Right renal pelvis (tissue), 4 donors: ENCODE data around the gene CTSZ. TPM values are rescaled to one million over a fixed set of nuclear protein-coding genes. Genes with fewer than 3 reads are reported as not detected.
"Not testable (repeated sequence)": the region's sequence is repeated elsewhere in the genome, so short reads cannot be mapped to it uniquely, and the experiment has no call there.

Experiments used
- DNase-seq, 4 donors: peaks; one replicate each; pipeline ENCODE4 v3.0.0-alpha.2; 2013; ENCODE audit warnings: low read depth in 4 of 4, low spot score in 3 of 4, missing footprints in 1 of 4
- polyA plus RNA-seq, 4 donors: library from polyadenylated mRNA; unstranded; fragments of 120-200 nt; gene quantifications; one replicate each; pipeline ENCODE4 v1.2.1, GENCODE V29; 2013; ENCODE audit not compliant: insufficient read length in 4 of 4

The CTSZ gene
- polyA plus RNA-seq: 10 to 100 TPM; 77.1 to 88.5 (median 78.7) TPM

DNA sequence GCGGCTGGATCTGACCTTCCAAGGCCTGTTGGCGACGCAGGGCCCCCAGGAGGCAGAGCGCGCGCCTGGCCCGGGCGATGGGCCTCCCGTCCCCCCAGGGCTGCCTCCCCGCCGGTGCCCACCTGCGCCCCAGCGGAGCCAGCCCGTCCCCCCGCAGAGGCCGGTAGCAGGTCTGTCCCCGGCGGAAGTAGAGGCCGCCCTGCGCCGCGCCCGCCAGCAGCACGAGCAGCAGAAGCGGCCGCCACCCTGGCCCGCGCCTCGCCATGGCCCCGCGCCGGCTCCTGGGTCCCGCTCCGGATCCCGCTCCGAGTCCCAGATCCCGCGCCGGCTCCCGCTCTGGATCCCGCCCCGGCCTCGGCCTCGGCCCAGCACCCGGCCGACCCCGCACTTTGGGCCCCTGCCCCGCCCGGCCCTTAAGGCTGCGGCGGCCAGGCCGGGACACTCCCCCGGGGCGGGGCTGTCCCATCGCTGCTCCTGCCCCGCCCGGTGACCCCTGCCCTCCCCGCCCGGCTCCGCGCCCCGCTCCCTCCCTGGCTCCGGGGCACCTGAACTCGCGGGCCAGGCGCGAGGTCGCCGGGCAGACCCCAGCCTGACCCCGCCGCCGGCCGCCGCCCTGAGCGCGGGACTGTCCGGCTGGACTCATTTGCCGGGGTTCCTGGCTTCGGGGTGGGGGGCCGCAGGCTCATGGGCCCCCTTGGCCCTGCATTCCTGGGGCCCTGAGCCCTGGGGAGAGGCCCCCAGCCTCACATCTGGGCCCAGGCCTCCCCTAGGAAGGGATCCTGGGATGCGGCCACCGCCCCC lies at the start of gene CTSZ:
TSS of gene CTSZ (minus strand) at position 391 of the 801 bp plus-strand sequence. CDS start at position 265, 126 bp downstream.
- DNase-seq: peak in 3 of 4 donors; percentile 25 to 43 (median 41)

DNA sequence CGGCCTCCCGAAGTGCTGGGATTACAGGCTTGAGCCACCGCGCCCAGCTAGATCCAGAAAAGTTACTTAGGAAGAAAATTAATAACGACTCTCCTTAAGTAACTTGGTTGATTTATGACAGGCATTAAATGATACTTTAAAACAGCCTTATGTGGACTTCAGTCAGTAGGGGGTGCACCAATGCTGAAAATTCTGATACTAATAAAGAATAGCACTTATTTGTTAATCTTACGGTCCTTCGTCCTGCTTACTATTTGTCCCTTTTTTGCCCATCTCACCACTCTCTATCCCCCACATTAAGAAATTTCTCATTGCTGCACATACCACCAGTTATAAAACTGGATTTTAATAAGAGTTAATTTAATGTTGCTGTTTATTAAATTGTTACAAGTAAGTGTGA lies 48.2 kb upstream of the CTSZ start:
- no peak for DNase-seq

GRCh38 chr20:59051666-59052185 lies 44.7 kb upstream of the CTSZ start:
- no peak for DNase-seq

GRCh38 chr20:59050437-59050836 lies 43.4 kb upstream of the CTSZ start:
- no peak for DNase-seq

DNA sequence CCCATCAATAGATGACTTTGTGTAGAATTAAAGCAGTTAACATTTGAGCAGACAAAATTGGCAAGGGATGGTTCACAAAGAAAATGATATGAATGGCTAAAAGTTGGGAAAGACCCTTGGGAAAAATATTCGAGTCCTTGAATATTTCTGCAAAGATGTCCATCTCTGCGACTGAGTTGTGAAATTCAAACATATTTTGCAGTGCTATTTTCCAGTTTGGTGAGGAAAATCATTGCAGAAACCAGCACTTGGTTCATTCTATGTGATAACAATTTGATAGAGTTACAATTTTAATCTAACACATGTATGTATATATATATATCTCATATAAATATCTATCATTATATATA lies 41.6 kb upstream of the CTSZ start:
- DNase-seq: no peak

- no peak for DNase-seq
Measured at GRCh38 chr20:59047938-59048680, 41.1 kb upstream of the CTSZ start.

- no peak for DNase-seq
Measured at GRCh38 chr20:59046862-59047261, 39.8 kb upstream of the CTSZ start.

- no peak for DNase-seq
Measured at GRCh38 chr20:59044796-59045195, 37.7 kb upstream of the CTSZ start.

- DNase-seq: no peak
Measured at GRCh38 chr20:59044295-59044694, 37.2 kb upstream of the CTSZ start.

DNA sequence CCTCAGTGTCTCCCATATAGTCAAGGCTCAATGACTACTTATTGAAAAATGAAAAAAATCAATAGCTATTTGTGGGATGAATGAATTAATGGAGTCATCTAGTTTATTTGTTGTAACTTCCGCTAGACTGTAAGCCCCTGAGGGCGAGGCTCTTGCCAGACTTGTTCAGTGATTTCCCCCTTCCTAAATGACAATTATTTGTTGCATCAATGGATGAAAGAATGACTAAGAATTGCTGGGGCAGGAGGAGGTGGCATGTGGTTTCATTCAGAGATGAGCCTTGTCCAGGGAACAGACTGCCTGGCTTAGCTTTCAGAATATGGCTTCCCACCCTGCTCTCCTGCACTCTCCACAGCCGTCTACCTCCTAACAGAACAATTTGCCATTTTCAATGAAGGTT lies 36.6 kb upstream of the CTSZ start:
- no peak for DNase-seq

DNA sequence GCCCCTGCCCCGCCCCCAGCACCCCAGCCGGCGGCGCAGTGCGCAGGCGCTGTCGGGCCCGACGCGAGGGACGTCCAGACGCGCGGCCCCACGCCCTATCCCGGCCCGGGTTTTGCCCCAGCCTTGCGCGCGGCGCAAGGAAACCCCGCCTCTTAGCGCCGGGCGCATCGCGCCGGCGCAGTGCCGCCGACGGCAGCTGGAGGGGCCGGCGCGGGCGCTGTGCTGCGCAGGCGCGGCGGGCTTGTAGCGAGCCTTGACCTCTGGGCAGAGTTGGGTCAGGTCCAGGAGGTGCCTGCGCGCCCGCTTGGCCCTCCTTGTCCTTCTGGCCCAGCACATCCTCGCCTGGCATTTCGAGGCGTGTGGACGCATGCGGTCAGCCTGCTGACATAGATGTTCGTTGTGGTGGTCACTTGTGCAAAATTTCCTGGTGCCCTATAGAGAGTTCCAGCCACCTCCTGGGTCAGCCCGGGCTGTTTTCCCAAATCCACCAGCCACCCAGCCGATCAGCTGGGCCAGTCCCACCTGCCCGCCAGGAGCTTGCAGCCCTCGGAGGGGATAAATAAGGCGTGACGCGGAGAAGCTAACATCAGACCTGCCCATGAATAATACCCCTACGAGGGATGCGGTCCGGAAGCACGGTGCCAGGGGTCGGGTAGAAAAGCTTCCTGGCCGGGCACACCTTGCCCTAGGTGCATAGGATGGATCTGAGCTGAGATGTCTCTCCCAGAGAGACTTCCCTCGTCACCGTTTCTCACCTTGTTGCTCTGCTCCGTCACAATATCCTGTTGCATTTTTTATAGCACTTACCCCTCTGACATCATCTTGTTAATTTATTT lies 36.0 kb upstream of the CTSZ start:
- DNase-seq: peak; percentile 79 to 86 (median 82)

DNA sequence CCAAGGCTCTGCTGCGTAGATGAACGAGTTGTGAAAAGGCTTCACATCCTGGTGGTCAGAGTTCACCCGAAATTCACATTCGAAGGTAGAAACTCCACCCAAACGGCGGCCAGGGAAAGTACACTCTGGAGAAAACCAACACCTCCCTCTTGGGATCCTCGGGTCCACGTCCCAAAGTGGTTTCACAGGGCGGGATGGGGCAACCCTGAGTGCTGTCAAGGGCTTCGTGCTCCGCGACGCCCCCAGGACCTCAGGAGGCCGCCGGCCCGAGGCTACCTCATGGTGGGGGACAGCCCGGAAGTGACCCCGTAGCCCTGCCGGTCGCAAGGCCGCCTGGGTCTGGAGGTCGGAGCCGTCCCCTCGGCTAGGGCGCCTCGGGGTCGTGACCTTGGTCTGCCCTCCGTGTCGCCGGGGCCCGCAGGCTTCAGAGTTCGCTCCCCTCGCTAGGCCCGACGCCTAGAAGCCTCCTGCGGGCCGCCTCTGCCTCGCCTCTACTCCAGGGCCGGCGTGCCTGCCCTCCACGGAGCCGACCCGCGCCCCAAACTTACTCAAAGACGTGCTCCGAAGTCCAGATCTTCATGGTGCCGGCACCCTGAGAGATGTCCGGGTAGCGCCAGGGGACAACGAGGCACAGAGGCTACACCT lies 35.2 kb upstream of the CTSZ start, which contains the start of gene PRELID3B:
TSS of gene PRELID3B (minus strand) at position 636 of the 645 bp plus-strand sequence. CDS start at position 580, 56 bp downstream.
- DNase-seq: no peak

DNA sequence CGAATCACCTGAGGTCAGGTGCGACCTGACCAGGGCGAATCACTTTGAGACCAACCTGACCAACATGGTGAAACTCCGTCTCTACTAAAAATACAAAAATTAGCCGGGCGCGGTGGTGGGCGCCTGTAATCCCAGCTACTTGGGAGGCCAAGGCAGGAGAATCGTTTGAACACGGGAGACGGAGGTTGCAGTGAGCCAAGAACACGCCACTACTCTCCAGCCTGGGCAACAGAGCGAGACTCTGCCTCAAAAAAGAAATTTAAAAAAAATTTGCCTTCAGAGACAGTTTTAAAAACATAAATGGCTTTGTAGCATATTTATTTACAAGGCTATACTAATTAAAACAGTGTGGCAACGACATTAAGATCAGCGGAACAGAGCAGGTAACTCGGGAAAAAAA lies 34.4 kb upstream of the CTSZ start:
- not testable (repeated sequence) for DNase-seq

GRCh38 chr20:59040667-59041066 lies 33.6 kb upstream of the CTSZ start:
- no peak for DNase-seq

DNA sequence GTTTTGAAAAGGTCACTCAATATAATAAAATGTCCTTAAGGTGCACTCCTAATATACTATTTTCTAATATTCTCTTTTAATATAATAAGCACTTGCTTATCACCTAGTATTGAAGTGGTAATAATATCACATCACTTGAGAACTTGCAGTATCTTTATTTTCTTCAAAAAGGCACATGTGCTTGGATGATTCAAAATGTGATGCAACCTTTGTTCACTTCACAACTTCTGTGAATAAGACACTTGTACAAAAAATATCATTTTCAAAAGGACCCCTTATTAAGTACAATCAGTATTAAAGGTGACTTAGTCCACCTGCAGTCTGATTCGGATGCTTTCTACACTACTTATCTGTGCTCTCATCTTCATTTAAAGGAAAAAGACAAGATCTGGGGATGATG lies 32.2 kb upstream of the CTSZ start:
- no peak for DNase-seq

GRCh38 chr20:59037386-59037785 lies 30.3 kb upstream of the CTSZ start:
- no peak for DNase-seq

DNA sequence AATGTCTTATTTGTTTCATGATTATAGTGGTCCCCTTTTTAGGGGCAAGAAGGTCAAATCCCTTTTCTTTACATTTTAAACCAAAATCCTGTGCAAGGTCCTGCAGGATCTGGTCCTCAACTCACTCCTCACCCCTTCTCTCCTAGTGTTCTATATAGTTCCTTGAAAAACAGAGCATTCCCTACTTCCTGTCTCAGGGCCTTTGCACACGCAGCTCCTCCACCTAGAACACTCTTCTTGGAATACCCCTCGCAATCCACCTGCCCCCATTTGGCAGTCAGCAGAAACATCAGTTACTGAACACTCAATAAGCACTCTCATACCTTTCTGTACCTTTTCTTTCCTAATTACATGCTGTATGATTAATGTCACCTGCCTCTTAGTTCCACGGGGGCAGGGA lies 28.3 kb upstream of the CTSZ start:
- no peak for DNase-seq

DNA sequence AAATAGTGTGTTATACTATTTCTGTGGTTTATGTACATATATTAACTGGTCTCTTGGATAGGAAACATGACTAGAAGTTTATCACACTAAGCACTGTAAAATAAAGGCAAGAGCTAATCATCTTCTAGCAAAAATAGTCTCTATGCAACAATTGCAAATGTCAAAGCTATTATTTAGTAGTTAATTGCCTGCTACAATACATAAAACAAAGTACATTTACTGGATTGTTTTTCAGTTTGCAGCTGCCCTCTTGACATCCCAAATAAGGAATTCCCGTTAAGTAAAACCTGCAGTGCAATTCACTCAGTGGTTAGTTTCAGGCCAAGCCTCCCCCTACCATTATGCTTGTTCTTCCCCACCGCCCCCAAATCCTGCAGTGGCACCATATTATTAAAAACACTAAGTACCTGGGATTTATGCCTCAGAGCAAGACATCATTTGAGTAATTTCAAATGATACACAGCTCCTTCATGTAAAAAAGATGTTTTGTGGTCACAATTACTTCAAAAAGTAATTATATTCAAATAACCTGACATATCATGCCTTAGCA lies 26.6 kb upstream of the CTSZ start:
- no peak for DNase-seq

GRCh38 chr20:59033093-59033492 lies 26.0 kb upstream of the CTSZ start:
- DNase-seq: no peak

GRCh38 chr20:59032713-59033059 lies 25.6 kb upstream of the CTSZ start:
- DNase-seq: no peak
